OCI-LY1 (cell line): Measurements from ENCODE around the gene UGT1A10.
"Not testable (repeated sequence)": the region's sequence is repeated elsewhere in the genome, so short reads cannot be mapped to it uniquely, and the experiment has no call there.

Experiments
- H2AFZ ChIP-seq: fragments of 200-600 bp; sonication (generic), shearing (Covaris generic); 2 replicates; pipeline ENCODE4 v1.6.0; 2014; ENCODE audit warnings: antibody characterized with exemption, mild to moderate bottlenecking, low read length
- H3F3A ChIP-seq: fragments of 200-600 bp; sonication (generic), shearing (Covaris generic); 2 replicates; pipeline ENCODE4 v1.6.0; 2014; ENCODE audit warnings: mild to moderate bottlenecking, antibody characterized with exemption, low read length, moderate library complexity; ENCODE audit not compliant: insufficient read depth
- H3K27ac ChIP-seq: fragments of 200-600 bp; sonication (generic); 2 replicates; pipeline ENCODE4 v1.5.1; 2014; ENCODE audit warnings: low read length, mixed run types, mild to moderate bottlenecking, low read depth; ENCODE audit not compliant: poor library complexity, severe bottlenecking
- H3K27me3 ChIP-seq: fragments of 200-600 bp; sonication (generic); 2 replicates; pipeline ENCODE4 v1.6.0; 2014; ENCODE audit warnings: antibody characterized with exemption, mild to moderate bottlenecking, low read length, moderate library complexity; ENCODE audit not compliant: insufficient read depth
- H3K36me3 ChIP-seq: fragments of 200-600 bp; sonication (generic); 2 replicates; pipeline ENCODE4 v1.6.1; 2014; ENCODE audit warnings: mild to moderate bottlenecking, antibody characterized with exemption, low read length, moderate library complexity, mixed read lengths; ENCODE audit not compliant: insufficient read depth
- H3K4me1 ChIP-seq: fragments of 200-600 bp; sonication (generic); 2 replicates; pipeline ENCODE4 v1.5.1; 2014; ENCODE audit warnings: mild to moderate bottlenecking, low read length, moderate library complexity; ENCODE audit not compliant: insufficient read depth, severe bottlenecking
- H3K4me2 ChIP-seq: fragments of 200-600 bp; sonication (generic), shearing (Covaris generic); 2 replicates; pipeline ENCODE4 v1.6.1; 2014; ENCODE audit warnings: low read length
- H3K4me3 ChIP-seq: fragments of 200-600 bp; sonication (generic); 2 replicates; pipeline ENCODE4 v1.5.1; 2014; ENCODE audit warnings: low read length, low read depth, mild to moderate bottlenecking, mixed read lengths; ENCODE audit not compliant: poor library complexity, severe bottlenecking
- H3K79me2 ChIP-seq: fragments of 200-600 bp; shearing (Covaris generic); 2 replicates; pipeline ENCODE4 v1.6.1; 2016; ENCODE audit warnings: mixed run types, low read length, mixed read lengths; ENCODE audit not compliant: insufficient read depth
- H3K9ac ChIP-seq: fragments of 200-600 bp; sonication (generic), shearing (Covaris generic); 2 replicates; pipeline ENCODE4 v1.6.1; 2014; ENCODE audit warnings: mild to moderate bottlenecking, low read length, mixed read lengths
- H3K9me2 ChIP-seq: fragments of 200-600 bp; sonication (generic), shearing (Covaris generic); 2 replicates; pipeline ENCODE4 v1.6.1; 2014; ENCODE audit warnings: low read depth, mild to moderate bottlenecking, low read length, mixed read lengths
- H3K9me3 ChIP-seq: fragments of 200-600 bp; shearing (Covaris generic); 2 replicates; pipeline ENCODE4 v1.6.1; 2014; ENCODE audit warnings: low read length, mixed read lengths
- H4K20me1 ChIP-seq: fragments of 200-600 bp; sonication (generic), shearing (Covaris generic); 2 replicates; pipeline ENCODE4 v1.6.0; 2016; ENCODE audit warnings: mild to moderate bottlenecking, low read length; ENCODE audit not compliant: insufficient read depth
- CTCF ChIP-seq: fragments of 200-600 bp; sonication (generic), shearing (Covaris generic); IDR thresholded peaks from 2 replicates; pipeline ENCODE4 v1.5.1; 2017; ENCODE audit warnings: mild to moderate bottlenecking, antibody characterized with exemption, low read length, moderate library complexity, mixed read lengths
- EZH2 ChIP-seq: fragments of 200-600 bp; sonication (generic), shearing (Covaris generic); IDR thresholded peaks from 2 replicates; pipeline ENCODE4 v1.8.0; 2017; ENCODE audit warnings: borderline replicate concordance, mixed run types, mild to moderate bottlenecking, antibody characterized with exemption, low read length, moderate library complexity, mixed read lengths

The UGT1A10 gene

GRCh38 chr2:233698740-233699139 lies 62.5 kb downstream of the UGT1A10 start:
- TF ChIP-seq EZH2 (no peak), CTCF (no peak)
- H3K9ac ChIP-seq, result no peak overlapping the region
- no peak overlapping the region for H3K4me2 ChIP-seq
- no peak overlapping the region for H3K4me3 ChIP-seq
- H3K4me1 ChIP-seq, result no peaks in the 10 kb centered on the region
- H3K9me2 ChIP-seq, result no peaks in the 10 kb centered on the region; the same call in 1 of the 2 replicates
- H3K27ac ChIP-seq, result no peak overlapping the region
- no peaks in the 10 kb centered on the region for H3F3A ChIP-seq
- no peaks in the 10 kb centered on the region; the same call in 1 of the 2 replicates for H3K36me3 ChIP-seq
- H3K79me2 ChIP-seq, result no peaks in the 10 kb centered on the region
- no peaks in the 10 kb centered on the region for H4K20me1 ChIP-seq
- no peaks in the 10 kb centered on the region for H3K9me3 ChIP-seq
- no peak overlapping the region for H2AFZ ChIP-seq
- H3K27me3 ChIP-seq, result no peaks in the 10 kb centered on the region; the same call in 1 of the 2 replicates

- no peak overlapping the region for H2AFZ ChIP-seq
- no peak overlapping the region for H3K9ac ChIP-seq
- no peaks in the 10 kb centered on the region; the same call in 1 of the 2 replicates for H3K27me3 ChIP-seq
- no peaks in the 10 kb centered on the region; the same call in 1 of the 2 replicates for H3K9me2 ChIP-seq
- no peak overlapping the region for H3K4me3 ChIP-seq
- no peak for TF ChIP-seq EZH2
- no peak for TF ChIP-seq CTCF
- H3F3A ChIP-seq, result no peaks in the 10 kb centered on the region
- H3K4me1 ChIP-seq, result no peaks in the 10 kb centered on the region
- H3K27ac ChIP-seq, result no peak overlapping the region
- H3K79me2 ChIP-seq, result no peaks in the 10 kb centered on the region
- no peaks in the 10 kb centered on the region for H4K20me1 ChIP-seq
- H3K4me2 ChIP-seq, result no peak overlapping the region
- H3K36me3 ChIP-seq, result no peaks in the 10 kb centered on the region; the same call in 1 of the 2 replicates
- no peaks in the 10 kb centered on the region for H3K9me3 ChIP-seq
These were observed 63.3 kb downstream of the UGT1A10 start for GRCh38 chr2:233699424-233700027.

- Histone ChIP-seq H3F3A (no peaks in the 10 kb centered on the region), H3K9ac (no peak overlapping the region), H3K4me3 (no peak overlapping the region), H2AFZ (no peak overlapping the region), H3K27me3 (no peaks in the 10 kb centered on the region; the same call in 1 of the 2 replicates), H3K4me2 (no peak overlapping the region), H3K9me3 (no peaks in the 10 kb centered on the region), H3K36me3 (no peaks in the 10 kb centered on the region; the same call in 1 of the 2 replicates), H4K20me1 (no peaks in the 10 kb centered on the region), H3K4me1 (no peaks in the 10 kb centered on the region), H3K79me2 (no peaks in the 10 kb centered on the region), H3K9me2 (no peaks in the 10 kb centered on the region; the same call in 1 of the 2 replicates), H3K27ac (no peak overlapping the region)
- TF ChIP-seq EZH2 (no peak), CTCF (no peak)
These were observed 63.9 kb downstream of the UGT1A10 start for GRCh38 chr2:233700028-233700635.

GRCh38 chr2:233700842-233701241 lies 64.6 kb downstream of the UGT1A10 start:
- not testable (repeated sequence) for H3K9me3 ChIP-seq, H3K9me2 ChIP-seq, H3K79me2 ChIP-seq, H3K4me3 ChIP-seq, H3K4me2 ChIP-seq, H3K36me3 ChIP-seq, H3F3A ChIP-seq, H3K9ac ChIP-seq, H2AFZ ChIP-seq, H4K20me1 ChIP-seq, H3K27ac ChIP-seq, H3K27me3 ChIP-seq, H3K4me1 ChIP-seq
